ENCODE results near the gene GUCY1A1.

DNA sequence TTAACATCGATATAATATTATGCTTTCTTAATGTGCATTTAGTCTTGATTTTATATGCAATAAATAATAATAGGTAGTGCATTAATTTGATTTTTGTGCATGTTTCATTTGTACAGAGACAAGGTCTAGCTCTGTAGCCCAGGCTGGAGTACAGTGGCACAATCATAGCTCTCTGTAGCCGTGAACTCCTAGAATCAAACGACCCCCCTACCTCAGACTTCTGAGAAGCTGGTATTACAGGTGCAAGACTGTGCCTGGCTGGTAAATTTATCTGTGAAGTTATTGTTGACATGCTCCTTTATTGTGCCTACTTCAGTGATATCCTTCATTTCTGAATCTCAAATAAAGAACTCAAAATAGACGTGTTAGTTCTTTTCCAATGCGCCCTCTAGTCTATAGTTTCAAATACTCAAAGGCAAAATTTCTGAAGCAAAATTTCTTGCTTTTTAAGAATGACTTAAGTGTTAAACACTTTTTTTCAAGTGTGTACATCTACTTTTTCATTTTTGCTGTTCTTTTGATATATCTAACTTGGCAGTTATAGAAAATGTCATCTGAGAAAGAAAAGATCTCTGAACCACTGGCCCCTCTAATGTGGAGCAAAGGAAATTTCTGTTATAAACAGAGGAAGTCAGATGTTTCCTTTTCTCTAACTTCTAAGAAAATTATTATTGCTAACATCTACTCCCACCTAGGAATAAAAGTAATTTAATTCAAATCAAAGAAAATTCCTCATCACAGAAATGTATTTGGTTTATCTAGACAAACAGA lies 28.3 kb upstream of the GUCY1A1 start:
- TF ChIP-seq SP7 (tag by site-specific recombination; IDR thresholded peaks at IDR 0.05) = no peak
- TF ChIP-seq, protein P1, sequence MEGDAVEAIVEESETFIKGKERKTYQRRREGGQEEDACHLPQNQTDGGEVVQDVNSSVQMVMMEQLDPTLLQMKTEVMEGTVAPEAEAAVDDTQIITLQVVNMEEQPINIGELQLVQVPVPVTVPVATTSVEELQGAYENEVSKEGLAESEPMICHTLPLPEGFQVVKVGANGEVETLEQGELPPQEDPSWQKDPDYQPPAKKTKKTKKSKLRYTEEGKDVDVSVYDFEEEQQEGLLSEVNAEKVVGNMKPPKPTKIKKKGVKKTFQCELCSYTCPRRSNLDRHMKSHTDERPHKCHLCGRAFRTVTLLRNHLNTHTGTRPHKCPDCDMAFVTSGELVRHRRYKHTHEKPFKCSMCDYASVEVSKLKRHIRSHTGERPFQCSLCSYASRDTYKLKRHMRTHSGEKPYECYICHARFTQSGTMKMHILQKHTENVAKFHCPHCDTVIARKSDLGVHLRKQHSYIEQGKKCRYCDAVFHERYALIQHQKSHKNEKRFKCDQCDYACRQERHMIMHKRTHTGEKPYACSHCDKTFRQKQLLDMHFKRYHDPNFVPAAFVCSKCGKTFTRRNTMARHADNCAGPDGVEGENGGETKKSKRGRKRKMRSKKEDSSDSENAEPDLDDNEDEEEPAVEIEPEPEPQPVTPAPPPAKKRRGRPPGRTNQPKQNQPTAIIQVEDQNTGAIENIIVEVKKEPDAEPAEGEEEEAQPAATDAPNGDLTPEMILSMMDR (tag by site-specific recombination; IDR thresholded peaks at IDR 0.05) = no peak
- TF ChIP-seq, protein P2, sequence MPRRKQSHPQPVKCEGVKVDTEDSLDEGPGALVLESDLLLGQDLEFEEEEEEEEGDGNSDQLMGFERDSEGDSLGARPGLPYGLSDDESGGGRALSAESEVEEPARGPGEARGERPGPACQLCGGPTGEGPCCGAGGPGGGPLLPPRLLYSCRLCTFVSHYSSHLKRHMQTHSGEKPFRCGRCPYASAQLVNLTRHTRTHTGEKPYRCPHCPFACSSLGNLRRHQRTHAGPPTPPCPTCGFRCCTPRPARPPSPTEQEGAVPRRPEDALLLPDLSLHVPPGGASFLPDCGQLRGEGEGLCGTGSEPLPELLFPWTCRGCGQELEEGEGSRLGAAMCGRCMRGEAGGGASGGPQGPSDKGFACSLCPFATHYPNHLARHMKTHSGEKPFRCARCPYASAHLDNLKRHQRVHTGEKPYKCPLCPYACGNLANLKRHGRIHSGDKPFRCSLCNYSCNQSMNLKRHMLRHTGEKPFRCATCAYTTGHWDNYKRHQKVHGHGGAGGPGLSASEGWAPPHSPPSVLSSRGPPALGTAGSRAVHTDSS (tag by site-specific recombination; IDR thresholded peaks at IDR 0.05) = no peak
- no peak for TF ChIP-seq GLI4 (tag by site-specific recombination; IDR thresholded peaks at IDR 0.05)
- no peak for TF ChIP-seq SP2 (tag by site-specific recombination; IDR thresholded peaks at IDR 0.05)
- no peak for TF ChIP-seq ZNF423 (tag by site-specific recombination; IDR thresholded peaks at IDR 0.05)

All from HEK293 (cell line).